ENCODE results near the gene VAV1.

GRCh38 chr19:6793411-6793810 lies 20.9 kb downstream of the VAV1 start:
- TF ChIP-seq POLR2A (IDR thresholded peaks at IDR 0.05) (no peak), CTCF (IDR thresholded peaks at IDR 0.05) (no peak)
